ENCODE data around the gene ABCB9. TPM values are rescaled to one million over a fixed set of nuclear protein-coding genes. Genes with fewer than 3 reads are reported as not detected.

The ABCB9 gene
- total RNA-seq, 3 donors from 2014 or later = 6.3 to 8.2 (median 6.4) TPM

GRCh38 chr12:122884860-122885259 is 81.4 kb downstream of the ABCB9 start:
- H3K9me3 ChIP-seq = no peaks in the 10 kb centered on the region
- intact Hi-C loops (cut with DNase I, micrococcal nuclease) = no loop called here

GRCh38 chr12:122884091-122884826 is 82.0 kb downstream of the ABCB9 start:
- ATAC-seq (no peak), DNase-seq (no peak)
- Histone ChIP-seq H3K4me3 (no peak overlapping the region), H3K9me3 (no peaks in the 10 kb centered on the region), H3K36me3 (ENCODE audit: low read depth) (no peaks in the 10 kb centered on the region), H3K4me1 (ENCODE audit: low read depth) (peaks cover 48% of the 10 kb centered on the region)
- TF ChIP-seq CTCF (IDR thresholded peaks at IDR 0.05) = no peak
- intact Hi-C loops (cut with DNase I, micrococcal nuclease) = no loop called here

More at GRCh38 chr12:122884860-122885259, 81.4 kb downstream of the ABCB9 start:
- TF ChIP-seq CTCF (IDR thresholded peaks at IDR 0.05) = no peak
- DNase-seq (no peak), ATAC-seq (no peak)
- peaks cover 53% of the 10 kb centered on the region for H3K4me1 ChIP-seq (ENCODE audit: low read depth)
- no peak overlapping the region for H3K4me3 ChIP-seq
- no peaks in the 10 kb centered on the region for H3K36me3 ChIP-seq (ENCODE audit: low read depth)

GRCh38 chr12:122882908-122883558 is 83.2 kb downstream of the ABCB9 start:
- no peaks in the 10 kb centered on the region for H3K36me3 ChIP-seq (ENCODE audit: low read depth)
- no peak overlapping the region for H3K4me3 ChIP-seq
- H3K9me3 ChIP-seq = no peaks in the 10 kb centered on the region
- ATAC-seq (no peak), DNase-seq (no peak)
- TF ChIP-seq CTCF (IDR thresholded peaks at IDR 0.05) = no peak
- intact Hi-C loops (cut with DNase I, micrococcal nuclease) = no loop called here
- H3K4me1 ChIP-seq (ENCODE audit: low read depth) = peaks cover 36% of the 10 kb centered on the region

GRCh38 chr12:122880668-122881067 is 85.6 kb downstream of the ABCB9 start:
- intact Hi-C loops (cut with DNase I, micrococcal nuclease) = no loop called here
- DNase-seq = peak in 1 of 3 donors; percentile 28
- no peaks in the 10 kb centered on the region for H3K36me3 ChIP-seq (ENCODE audit: low read depth)
- TF ChIP-seq CTCF (IDR thresholded peaks at IDR 0.05) = no peak
- ATAC-seq = peak; percentile 70
- H3K9me3 ChIP-seq = no peaks in the 10 kb centered on the region
- no peak overlapping the region for H3K4me3 ChIP-seq
- peaks cover 24% of the 10 kb centered on the region for H3K4me1 ChIP-seq (ENCODE audit: low read depth)

- ATAC-seq = no peak
- peaks cover 28% of the 10 kb centered on the region for H3K4me1 ChIP-seq (ENCODE audit: low read depth)
Observed at GRCh38 chr12:122880155-122880667, 86.1 kb downstream of the ABCB9 start.

More at GRCh38 chr12:122880155-122880667, 86.1 kb downstream of the ABCB9 start:
- no peaks in the 10 kb centered on the region for H3K36me3 ChIP-seq (ENCODE audit: low read depth)
- TF ChIP-seq CTCF (IDR thresholded peaks at IDR 0.05) = no peak
- no peaks in the 10 kb centered on the region for H3K9me3 ChIP-seq
- DNase-seq = no peak
- intact Hi-C loops (cut with DNase I, micrococcal nuclease) = no loop called here
- H3K4me3 ChIP-seq = no peak overlapping the region

Small RNAs within 50 kb of the gene (microRNA-seq; reads per million reads assigned to microRNA genes)
- not detected for gene MIR4304

Other genes starting within 250 kb of the ABCB9 start
- gene HCAR3, start 249.7 kb downstream of the ABCB9 start, total RNA-seq = 1 to 10 TPM in 1 of 3 donors, not detected in 2; 1.6 TPM
- under 1 TPM; 0.06 to 0.09 (median 0.07) TPM for gene HCAR1, start 235.6 kb downstream of the ABCB9 start, total RNA-seq
- gene DENR, start 213.6 kb downstream of the ABCB9 start, total RNA-seq = 10 to 100 TPM; 30.9 to 40.3 (median 33.2) TPM
- 1 to 10 TPM in 1 of 3 donors, under 1 TPM in 2; 0.39 to 1.2 (median 0.58) TPM for gene CCDC62, start 191.9 kb downstream of the ABCB9 start, total RNA-seq
- gene HIP1R, start 131.0 kb downstream of the ABCB9 start, total RNA-seq = 10 to 100 TPM; 37.8 to 76.5 (median 73.1) TPM
- 100 to 1,000 TPM in 1 of 3 donors, 10 to 100 TPM in 2; 50.7 to 108 (median 81.8) TPM for gene VPS37B, start 70.3 kb downstream of the ABCB9 start, total RNA-seq
- gene OGFOD2, start 8.8 kb upstream of the ABCB9 start, total RNA-seq = 10 to 100 TPM; 17.0 to 25.0 (median 23.7) TPM
- gene ARL6IP4, start 14.2 kb upstream of the ABCB9 start, total RNA-seq = 100 to 1,000 TPM; 127 to 171 (median 128) TPM
- gene PITPNM2, start 184.6 kb upstream of the ABCB9 start, total RNA-seq = 10 to 100 TPM; 16.7 to 22.7 (median 20.8) TPM